HEK293 (cell line): ENCODE data around the gene ROBO1.

Source experiments
- ZBTB7A ChIP-seq: fragments of 450-650 bp; formaldehyde crosslinking; IDR thresholded peaks from 2 replicates; pipeline ENCODE4 v1.5.1; 2016; ENCODE audit warnings: low read depth, missing biosample characterization, missing genetic modification characterization
- TF ChIP-seq, protein P1 (sequence below): fragments of 450-650 bp; formaldehyde crosslinking; IDR thresholded peaks from 2 replicates; pipeline ENCODE4 v1.5.1; 2016; ENCODE audit warnings: missing biosample characterization, missing genetic modification characterization, low read depth
- TF ChIP-seq, protein P2 (sequence below): fragments of 450-650 bp; formaldehyde crosslinking; IDR thresholded peaks from 2 replicates; pipeline ENCODE4 v1.5.1; 2016; ENCODE audit warnings: missing biosample characterization, missing genetic modification characterization

DNA sequence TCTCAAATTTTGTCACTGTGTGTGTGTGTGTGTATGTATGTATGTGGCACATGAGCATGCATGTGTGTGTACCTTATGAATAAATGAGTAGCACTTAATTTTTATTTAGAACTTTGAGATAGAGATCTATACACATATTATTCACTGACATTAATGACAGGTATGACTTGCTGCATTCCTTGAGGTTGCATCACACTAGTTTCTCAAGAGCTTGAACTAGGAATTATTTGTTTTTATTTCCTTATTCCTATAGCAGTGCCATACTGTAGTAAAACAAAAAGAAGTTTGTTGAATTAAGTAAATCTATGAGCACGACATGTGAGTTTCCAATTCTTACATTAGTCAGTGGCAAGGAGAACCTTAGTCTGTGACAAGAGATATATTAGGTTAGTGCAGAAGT is 943.9 kb downstream of the ROBO1 start:
- TF ChIP-seq, protein P1, sequence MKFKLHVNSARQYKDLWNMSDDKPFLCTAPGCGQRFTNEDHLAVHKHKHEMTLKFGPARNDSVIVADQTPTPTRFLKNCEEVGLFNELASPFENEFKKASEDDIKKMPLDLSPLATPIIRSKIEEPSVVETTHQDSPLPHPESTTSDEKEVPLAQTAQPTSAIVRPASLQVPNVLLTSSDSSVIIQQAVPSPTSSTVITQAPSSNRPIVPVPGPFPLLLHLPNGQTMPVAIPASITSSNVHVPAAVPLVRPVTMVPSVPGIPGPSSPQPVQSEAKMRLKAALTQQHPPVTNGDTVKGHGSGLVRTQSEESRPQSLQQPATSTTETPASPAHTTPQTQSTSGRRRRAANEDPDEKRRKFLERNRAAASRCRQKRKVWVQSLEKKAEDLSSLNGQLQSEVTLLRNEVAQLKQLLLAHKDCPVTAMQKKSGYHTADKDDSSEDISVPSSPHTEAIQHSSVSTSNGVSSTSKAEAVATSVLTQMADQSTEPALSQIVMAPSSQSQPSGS (tag by site-specific recombination), result no peak
- TF ChIP-seq, protein P2, sequence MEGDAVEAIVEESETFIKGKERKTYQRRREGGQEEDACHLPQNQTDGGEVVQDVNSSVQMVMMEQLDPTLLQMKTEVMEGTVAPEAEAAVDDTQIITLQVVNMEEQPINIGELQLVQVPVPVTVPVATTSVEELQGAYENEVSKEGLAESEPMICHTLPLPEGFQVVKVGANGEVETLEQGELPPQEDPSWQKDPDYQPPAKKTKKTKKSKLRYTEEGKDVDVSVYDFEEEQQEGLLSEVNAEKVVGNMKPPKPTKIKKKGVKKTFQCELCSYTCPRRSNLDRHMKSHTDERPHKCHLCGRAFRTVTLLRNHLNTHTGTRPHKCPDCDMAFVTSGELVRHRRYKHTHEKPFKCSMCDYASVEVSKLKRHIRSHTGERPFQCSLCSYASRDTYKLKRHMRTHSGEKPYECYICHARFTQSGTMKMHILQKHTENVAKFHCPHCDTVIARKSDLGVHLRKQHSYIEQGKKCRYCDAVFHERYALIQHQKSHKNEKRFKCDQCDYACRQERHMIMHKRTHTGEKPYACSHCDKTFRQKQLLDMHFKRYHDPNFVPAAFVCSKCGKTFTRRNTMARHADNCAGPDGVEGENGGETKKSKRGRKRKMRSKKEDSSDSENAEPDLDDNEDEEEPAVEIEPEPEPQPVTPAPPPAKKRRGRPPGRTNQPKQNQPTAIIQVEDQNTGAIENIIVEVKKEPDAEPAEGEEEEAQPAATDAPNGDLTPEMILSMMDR (tag by site-specific recombination), result no peak
- TF ChIP-seq ZBTB7A, result no peak
